ENCODE results near the gene GALR3. TPM values are rescaled to one million over a fixed set of nuclear protein-coding genes. Genes with fewer than 3 reads are reported as not detected.

Gene GALR3
- total RNA-seq, 3 donors from 2014 or later: not detected

DNA sequence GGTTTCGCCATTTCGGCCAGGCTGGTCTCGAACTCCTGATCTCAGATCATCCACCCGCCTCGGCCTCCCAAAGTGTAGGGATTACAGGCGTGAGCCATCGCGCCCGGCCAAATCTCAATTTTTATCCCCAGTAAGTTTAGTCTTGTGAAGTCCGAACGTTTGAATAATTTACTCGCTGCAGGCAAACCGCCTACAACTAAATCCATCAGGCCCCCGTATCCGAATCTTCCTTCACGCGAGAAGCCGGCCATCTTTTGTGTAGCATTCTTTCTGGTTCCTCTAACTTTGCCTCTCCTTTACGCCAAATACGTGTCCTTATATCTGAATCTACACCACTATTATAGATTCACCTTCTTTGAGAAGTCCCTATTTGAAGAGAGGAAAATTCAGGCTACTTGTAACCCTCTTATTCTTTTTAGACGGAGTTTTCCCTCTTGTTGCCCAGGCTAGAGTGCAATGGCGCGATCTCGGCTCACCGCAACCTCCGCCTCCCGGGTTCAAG, 25.5 kb downstream of the GALR3 start:
- no peaks in the 10 kb centered on the region for H3K9me3 ChIP-seq
- peaks cover 10% of the 10 kb centered on the region for H3K4me1 ChIP-seq (ENCODE audit: low read depth)
- ATAC-seq (no peak), DNase-seq (peak in 1 of 3 donors; percentile 23)
- peak overlapping the region; percentile 71 for H3K4me3 ChIP-seq
- TF ChIP-seq, protein P1, sequence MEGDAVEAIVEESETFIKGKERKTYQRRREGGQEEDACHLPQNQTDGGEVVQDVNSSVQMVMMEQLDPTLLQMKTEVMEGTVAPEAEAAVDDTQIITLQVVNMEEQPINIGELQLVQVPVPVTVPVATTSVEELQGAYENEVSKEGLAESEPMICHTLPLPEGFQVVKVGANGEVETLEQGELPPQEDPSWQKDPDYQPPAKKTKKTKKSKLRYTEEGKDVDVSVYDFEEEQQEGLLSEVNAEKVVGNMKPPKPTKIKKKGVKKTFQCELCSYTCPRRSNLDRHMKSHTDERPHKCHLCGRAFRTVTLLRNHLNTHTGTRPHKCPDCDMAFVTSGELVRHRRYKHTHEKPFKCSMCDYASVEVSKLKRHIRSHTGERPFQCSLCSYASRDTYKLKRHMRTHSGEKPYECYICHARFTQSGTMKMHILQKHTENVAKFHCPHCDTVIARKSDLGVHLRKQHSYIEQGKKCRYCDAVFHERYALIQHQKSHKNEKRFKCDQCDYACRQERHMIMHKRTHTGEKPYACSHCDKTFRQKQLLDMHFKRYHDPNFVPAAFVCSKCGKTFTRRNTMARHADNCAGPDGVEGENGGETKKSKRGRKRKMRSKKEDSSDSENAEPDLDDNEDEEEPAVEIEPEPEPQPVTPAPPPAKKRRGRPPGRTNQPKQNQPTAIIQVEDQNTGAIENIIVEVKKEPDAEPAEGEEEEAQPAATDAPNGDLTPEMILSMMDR (IDR thresholded peaks at IDR 0.05): no peak
- H3K36me3 ChIP-seq (ENCODE audit: low read depth): peaks cover 5% of the 10 kb centered on the region
- intact Hi-C loops (cut with DNase I, micrococcal nuclease): no loop called here

DNA sequence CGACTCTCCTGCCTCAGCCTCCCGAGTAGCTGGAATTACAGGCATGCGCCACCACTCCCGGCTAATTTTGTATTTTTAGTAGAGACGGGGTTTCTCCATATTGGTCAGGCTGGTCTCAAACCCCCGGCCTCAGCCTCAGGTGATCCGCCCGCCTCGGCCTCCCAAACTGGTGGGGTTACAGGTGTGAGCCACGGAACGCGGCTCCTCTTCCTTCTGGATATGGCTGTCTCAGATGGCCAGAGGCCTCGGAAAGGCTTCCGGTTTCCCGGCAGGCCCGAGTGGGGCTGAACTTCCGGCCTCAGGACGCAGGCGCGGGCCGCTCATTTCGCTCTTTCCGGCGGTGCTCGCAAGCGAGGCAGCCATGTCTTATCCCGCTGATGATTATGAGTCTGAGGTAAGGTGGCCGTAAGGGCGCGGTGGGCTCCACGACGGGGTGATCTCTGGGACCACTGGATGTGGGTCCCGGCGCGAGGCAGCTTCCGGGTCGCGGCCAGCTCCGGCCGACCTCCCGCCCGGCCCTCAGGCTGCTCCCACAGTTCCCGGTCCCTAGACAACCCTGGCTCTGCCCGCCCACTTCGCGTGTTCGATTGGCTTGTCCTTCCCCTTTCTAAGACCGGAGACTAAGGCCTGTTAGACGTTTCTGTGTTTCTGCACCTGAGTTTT, 26.0 kb downstream of the GALR3 start, which contains the start of gene EIF3L:
TSS of gene EIF3L (plus strand) at position 331 of the 663 bp plus-strand sequence. CDS start at position 362, 31 bp downstream.
- intact Hi-C loops (cut with DNase I, micrococcal nuclease): no loop called here
- peak within 1 kb of the TSS; percentile 71 for H3K4me3 ChIP-seq
- H3K9me3 ChIP-seq: no peaks in the 10 kb centered on the region
- DNase-seq (peak; percentile 93 to 94 (median 93)), ATAC-seq (peak; percentile 90)
- peaks cover 10% of the 10 kb centered on the region for H3K4me1 ChIP-seq (ENCODE audit: low read depth)
- peaks cover 4% of the 10 kb centered on the region for H3K36me3 ChIP-seq (ENCODE audit: low read depth)
- TF ChIP-seq, protein P1 (IDR thresholded peaks at IDR 0.05): no peak

DNA sequence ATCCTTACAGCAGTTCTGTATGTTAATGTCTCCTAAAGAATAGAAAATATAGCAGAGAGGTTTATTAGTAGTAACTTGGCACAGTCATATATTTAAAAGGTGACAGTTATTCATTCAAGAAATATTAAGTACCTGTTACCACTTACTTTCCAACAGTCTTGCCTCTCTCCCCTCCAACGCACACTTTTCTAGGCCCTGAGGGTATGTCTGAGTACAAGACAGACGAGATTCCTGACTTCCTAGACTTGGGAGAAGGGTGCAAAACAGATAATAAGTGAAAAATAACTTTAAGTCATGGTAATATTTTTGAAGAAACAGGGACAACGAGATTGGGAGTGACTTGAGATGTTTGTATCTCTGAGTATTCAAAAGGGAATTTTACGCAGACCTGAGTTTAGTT, 27.6 kb downstream of the GALR3 start:
- intact Hi-C loops (cut with DNase I, micrococcal nuclease): no loop called here
- H3K4me3 ChIP-seq: no peak overlapping the region
- H3K4me1 ChIP-seq (ENCODE audit: low read depth): peaks cover 10% of the 10 kb centered on the region
- no peaks in the 10 kb centered on the region for H3K9me3 ChIP-seq
- H3K36me3 ChIP-seq (ENCODE audit: low read depth): no peaks in the 10 kb centered on the region
- ATAC-seq (no peak), DNase-seq (no peak)
- TF ChIP-seq, protein P1 (IDR thresholded peaks at IDR 0.05): no peak

DNA sequence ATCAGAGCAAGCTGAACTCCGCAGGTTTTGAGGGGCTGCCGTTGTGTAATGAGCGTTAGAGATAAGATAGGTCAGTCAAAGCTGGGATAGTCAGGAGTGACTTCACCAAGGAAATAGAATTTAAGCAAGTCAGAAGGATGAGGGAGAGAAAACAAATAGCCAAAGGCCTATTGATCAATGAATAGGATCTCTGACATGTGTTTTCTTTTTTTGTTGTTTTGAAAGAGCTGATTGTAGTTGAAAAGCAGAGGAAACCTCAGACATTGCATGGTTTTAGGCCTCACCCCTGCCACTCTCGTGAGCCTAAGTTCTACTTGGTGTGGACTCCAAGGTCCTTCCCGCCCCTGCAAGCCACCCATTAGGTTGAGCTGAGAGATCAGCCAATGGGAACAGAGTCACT, 29.2 kb downstream of the GALR3 start:
- ATAC-seq (no peak), DNase-seq (no peak)
- Histone ChIP-seq H3K9me3 (no peaks in the 10 kb centered on the region), H3K4me3 (no peak overlapping the region), H3K36me3 (ENCODE audit: low read depth) (no peaks in the 10 kb centered on the region), H3K4me1 (ENCODE audit: low read depth) (peaks cover 10% of the 10 kb centered on the region)
- intact Hi-C loops (cut with DNase I, micrococcal nuclease): no loop called here
- TF ChIP-seq, protein P1 (IDR thresholded peaks at IDR 0.05): no peak

DNA sequence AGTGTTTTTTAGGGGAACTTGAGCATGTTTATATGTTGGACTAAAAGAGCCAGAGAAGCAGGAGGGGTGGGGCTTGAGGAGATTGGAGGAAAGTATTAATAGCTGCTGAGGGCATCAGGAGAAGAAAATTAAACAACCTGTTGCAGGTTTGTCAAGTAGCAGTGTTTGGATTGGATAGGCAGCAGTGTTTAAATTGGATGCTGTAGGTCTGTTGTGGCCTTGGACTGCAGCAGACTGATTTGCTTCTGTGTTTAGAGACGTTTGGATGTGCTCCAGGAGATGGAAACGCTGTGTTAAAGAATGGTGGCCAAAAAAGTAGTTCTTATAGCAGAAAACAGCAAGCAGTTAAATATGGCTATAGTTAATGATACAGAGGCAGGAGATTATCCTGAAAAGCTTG, 31.8 kb downstream of the GALR3 start:
- Histone ChIP-seq H3K9me3 (no peaks in the 10 kb centered on the region), H3K4me3 (no peak overlapping the region), H3K4me1 (ENCODE audit: low read depth) (peaks cover 5% of the 10 kb centered on the region), H3K36me3 (ENCODE audit: low read depth) (no peaks in the 10 kb centered on the region)
- intact Hi-C loops (cut with DNase I, micrococcal nuclease): no loop called here
- ATAC-seq (no peak), DNase-seq (no peak)
- TF ChIP-seq, protein P1 (IDR thresholded peaks at IDR 0.05): no peak

Data from mucosa of descending colon (tissue), 3 donors.